Panc1 (cell line): ENCODE data around the gene SEBOX. TPM values are rescaled to one million over a fixed set of nuclear protein-coding genes. Genes with fewer than 3 reads are reported as not detected.

Experiments
- ATAC-seq: fragments of 200-7000 bp; cut with Tn5 transposase; 2 replicates; pipeline ENCODE4 v1.9.1; 2020; ENCODE audit warnings: mild to moderate bottlenecking, moderate library complexity
- BruUV-seq: library from RNA; stranded (reverse); fragments of 400-500 nt; replicated peaks from 2 replicates; lab custom pipeline; 2021; lab: Mats Ljungman, UMichigan
- CTCF ChIA-PET: fragments of 300-600 bp; sonication (Branson Sonifier 250); formaldehyde crosslinking; loops from one replicate; lab custom pipeline; 2022; ENCODE audit warnings: antibody characterized with exemption; lab: Charles Lee
- POLR2A ChIA-PET: fragments of 300-600 bp; sonication (Branson Sonifier 250); formaldehyde crosslinking; loops from one replicate; lab custom pipeline; 2022; ENCODE audit warnings: antibody characterized with exemption; lab: Charles Lee
- DNase-seq: peaks from one replicate; pipeline ENCODE4 v3.0.0-alpha.2; 2010; ENCODE audit warnings: low read depth, low spot score
- H3K27ac ChIP-seq: 2 replicates; pipeline ENCODE4 v1.5.1; 2011; ENCODE audit warnings: mild to moderate bottlenecking, low read length, inconsistent platforms
- H3K27me3 ChIP-seq: fragments of 200-500 bp; sonication (Bioruptor generic); 2 replicates; pipeline ENCODE4 v1.6.0; 2014; ENCODE audit warnings: low read length, inconsistent platforms; ENCODE audit not compliant: control insufficient read depth, insufficient read depth
- H3K36me3 ChIP-seq: fragments of 200-500 bp; sonication (Bioruptor generic); 2 replicates; pipeline ENCODE4 v1.5.1; 2014; ENCODE audit warnings: inconsistent platforms, mild to moderate bottlenecking, low read length, moderate library complexity; ENCODE audit not compliant: control insufficient read depth, insufficient read depth
- H3K4me1 ChIP-seq: 2 replicates; pipeline ENCODE4 v1.5.1; 2011; ENCODE audit warnings: inconsistent platforms, mild to moderate bottlenecking, low read length, moderate library complexity; ENCODE audit not compliant: control insufficient read depth, insufficient read depth
- H3K4me3 ChIP-seq, 2 experiments: 2 replicates each; pipeline ENCODE4 v1.5.1; 2011 to 2012; ENCODE audit warnings: low read depth in 2 of 2, low read length in 2 of 2, mild to moderate bottlenecking in 2 of 2, inconsistent platforms in 1 of 2, moderate library complexity in 1 of 2
- H3K9me3 ChIP-seq: fragments of 200-500 bp; sonication (Bioruptor generic); 2 replicates; pipeline ENCODE4 v1.5.1; 2014; ENCODE audit warnings: low read depth, mild to moderate bottlenecking, inconsistent platforms, low read length, moderate library complexity; ENCODE audit not compliant: control insufficient read depth, insufficient read depth
- CTCF ChIP-seq: fragments of 450-650 bp; IDR thresholded peaks from 2 replicates; pipeline ENCODE4 v1.5.1; 2017; ENCODE audit warnings: mild to moderate bottlenecking
- POLR2AphosphoS5 ChIP-seq: IDR thresholded peaks from 2 replicates; pipeline ENCODE4 v1.6.1; 2012; ENCODE audit warnings: mild to moderate bottlenecking, low read depth, low read length, moderate library complexity
- REST ChIP-seq, 2 experiments: IDR thresholded peaks; 2 replicates each; pipeline ENCODE4 v1.6.1; 2011 to 2012; ENCODE audit warnings: low read depth in 2 of 2, control low read depth in 1 of 2, low read length in 1 of 2, mild to moderate bottlenecking in 1 of 2, moderate library complexity in 1 of 2; ENCODE audit not compliant: insufficient read depth in 1 of 2
- SIN3A ChIP-seq: IDR thresholded peaks from 2 replicates; pipeline ENCODE4 v1.6.1; 2012; ENCODE audit warnings: low read depth, mild to moderate bottlenecking, low read length, moderate library complexity, borderline replicate concordance; ENCODE audit not compliant: insufficient read depth
- TCF7L2 ChIP-seq: IDR thresholded peaks from 2 replicates; pipeline ENCODE4 v1.6.1; 2011; ENCODE audit warnings: mild to moderate bottlenecking, low read depth, low read length, inconsistent platforms
- in situ Hi-C: cut with HindIII; loops from 2 replicates; pipeline ENCODE4 v1.10.0; 2016; ENCODE audit warnings: low sequenced_read_pairs, low pct_unique_long_range_greater_than_20kb
- intact Hi-C: fragments of 100-400 bp; cut with micrococcal nuclease; formaldehyde crosslinking; loops from one replicate; pipeline ENCODE4 v1.10.0; 2022; ENCODE audit not compliant: unreplicated experiment
- total RNA-seq: library from RNA; stranded (reverse); gene quantifications from one replicate; pipeline ENCODE4 v1.2.1, GENCODE V29; 2021; ENCODE audit not compliant: unreplicated experiment

SEBOX gene
- total RNA-seq, 1 experiment from 2014 or later = not detected

GRCh38 chr17:28395426-28395825, 30.4 kb upstream of the SEBOX start:
- no TSS peak for BruUV-seq
- Histone ChIP-seq H3K4me1 (peaks cover 8% of the 10 kb centered on the region; the same call in 1 of the 2 replicates), H3K4me3 (no peak overlapping the region), H3K9me3 (no peaks in the 10 kb centered on the region), H3K27ac (no peak overlapping the region), H3K36me3 (no peaks in the 10 kb centered on the region), H3K27me3 (no peaks in the 10 kb centered on the region)
- no peak for DNase-seq
- ATAC-seq = no peak
- ChIA-PET CTCF (interaction anchor here (0.7 kb wide), 1 partner anchor 21 kb away, joined by 3 read pairs; no protein-coding TSS in a partner anchor), POLR2A (no interaction called here)
- TF ChIP-seq TCF7L2 (no peak), SIN3A (no peak), REST (IDR thresholded peaks at IDR 0.05; ENCODE audit: insufficient read depth in 1 of 2, low read depth in 2 of 2, low read length in 1 of 2) (no peak), CTCF (no peak), POLR2AphosphoS5 (no peak)
- intact Hi-C loops = no loop called here
- in situ Hi-C loops = no loop called here

- ChIA-PET CTCF (interaction anchor here (0.7 kb wide), 1 partner anchor 22 kb away, joined by 3 read pairs; no protein-coding TSS in a partner anchor), POLR2A (interaction anchor here (0.6 kb wide), 1 partner anchor 64 kb away, joined by 4 read pairs; no protein-coding TSS in a partner anchor)
- no peaks in the 10 kb centered on the region for H3K36me3 ChIP-seq
- intact Hi-C loops = no loop called here
- DNase-seq (no peak), ATAC-seq (no peak)
- in situ Hi-C loops = no loop called here
- no TSS peak for BruUV-seq
- no peaks in the 10 kb centered on the region for H3K9me3 ChIP-seq
- H3K4me3 ChIP-seq = no peak overlapping the region
- H3K27me3 ChIP-seq = no peaks in the 10 kb centered on the region
- peaks cover 8% of the 10 kb centered on the region; the same call in 1 of the 2 replicates for H3K4me1 ChIP-seq
- TF ChIP-seq POLR2AphosphoS5 (no peak), REST (IDR thresholded peaks at IDR 0.05; ENCODE audit: insufficient read depth in 1 of 2, low read depth in 2 of 2, low read length in 1 of 2) (no peak), CTCF (no peak), SIN3A (no peak), TCF7L2 (no peak)
- no peak overlapping the region for H3K27ac ChIP-seq
These were observed 29.5 kb upstream of the SEBOX start for GRCh38 chr17:28394337-28395116.
